HG02973 (cell line): ENCODE results near the gene PLCZ1.

Experiments used
- ATAC-seq: cut with Tn5 transposase; IDR thresholded peaks from one replicate; pipeline ENCODE4 v1.9.1; 2021; ENCODE audit warnings: moderate library complexity; ENCODE audit not compliant: unreplicated experiment

Gene PLCZ1

GRCh38 chr12:18640321-18640955 lies 97.4 kb downstream of the PLCZ1 start:
- ATAC-seq = no peak

DNA sequence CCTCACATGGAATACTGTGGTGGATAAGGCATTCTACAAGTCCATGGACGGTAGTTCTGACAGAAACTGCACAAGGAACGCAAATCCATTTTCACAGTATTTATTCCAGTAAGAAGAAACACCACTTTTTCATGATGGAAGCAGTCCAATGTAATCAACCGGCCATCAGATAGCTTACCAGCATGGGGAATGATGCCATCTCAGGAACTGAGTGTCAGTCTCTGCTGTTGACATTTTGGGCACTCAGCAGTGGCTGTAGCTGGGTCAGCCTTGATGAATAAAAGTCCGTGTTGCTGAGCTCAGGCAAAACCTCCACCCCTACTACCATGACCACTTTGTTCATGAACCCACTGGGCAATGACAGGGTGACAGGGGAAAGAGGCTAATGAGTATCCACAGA lies 103.4 kb downstream of the PLCZ1 start:
- ATAC-seq = no peak
